SK-N-SH (cell line): ENCODE results near the gene ADAD2.

Experiments
- CTCF ChIP-seq: fragments of 200-600 bp; sonication (generic); IDR thresholded peaks from 2 replicates; pipeline ENCODE4 v1.6.1; 2017; ENCODE audit warnings: antibody characterized with exemption, mild to moderate bottlenecking, moderate library complexity
- EP300 ChIP-seq, 2 experiments: IDR thresholded peaks; 2 replicates each; pipeline versions ENCODE4 v1.4.0 to v1.6.1; 2012; ENCODE audit warnings: borderline replicate concordance in 1 of 2, low read depth in 1 of 2, low read length in 1 of 2
- EZH2phosphoT487 ChIP-seq: fragments of 200-600 bp; sonication (generic); IDR thresholded peaks from 2 replicates; pipeline ENCODE4 v1.6.1; 2017; ENCODE audit warnings: low read depth, mixed run types, mild to moderate bottlenecking, antibody characterized with exemption, moderate library complexity, borderline replicate concordance
- GATA2 ChIP-seq: sonication (generic); formaldehyde crosslinking; IDR thresholded peaks from 2 replicates; pipeline ENCODE4 v1.5.0; 2020; ENCODE audit warnings: mild to moderate bottlenecking, missing genetic modification reagents
- MAX ChIP-seq: IDR thresholded peaks from 2 replicates; pipeline ENCODE4 v1.4.0; 2012; ENCODE audit warnings: low read depth
- MEF2A ChIP-seq: IDR thresholded peaks from 2 replicates; pipeline ENCODE4 v1.4.0; 2012; ENCODE audit warnings: low read depth, borderline replicate concordance
- MXI1 ChIP-seq: IDR thresholded peaks from 2 replicates; pipeline ENCODE4 v1.6.1; 2012; ENCODE audit warnings: mild to moderate bottlenecking, low read depth, low read length, improper control_type of control experiment
- PBX3 ChIP-seq: IDR thresholded peaks from 2 replicates; pipeline ENCODE4; 2012
- POLR2AphosphoS5 ChIP-seq: IDR thresholded peaks from 2 replicates; pipeline ENCODE4 v1.6.1; 2012; ENCODE audit warnings: low read depth, low read length
- TCF12 ChIP-seq: IDR thresholded peaks from 2 replicates; pipeline ENCODE4 v1.4.0; 2012
- TEAD4 ChIP-seq: IDR thresholded peaks from 2 replicates; pipeline ENCODE4 v1.4.0; 2012; ENCODE audit warnings: mild to moderate bottlenecking, borderline replicate concordance; ENCODE audit not compliant: insufficient read depth
- USF2 ChIP-seq: fragments of 150-350 bp; IDR thresholded peaks from 2 replicates; pipeline ENCODE4 v1.6.1; 2017; ENCODE audit warnings: antibody characterized with exemption, low read length, low read depth, borderline replicate concordance
- YY1 ChIP-seq: IDR thresholded peaks from 2 replicates; pipeline ENCODE4 v1.4.0; 2012; ENCODE audit warnings: low read depth, mild to moderate bottlenecking

GRCh38 chr16:84155771-84156170 is 35.2 kb upstream of the ADAD2 start:
- no peak for TF ChIP-seq CTCF
- no peak for TF ChIP-seq EZH2phosphoT487
- TF ChIP-seq USF2: no peak
- no peak for TF ChIP-seq MAX
- TF ChIP-seq YY1: no peak
- no peak for TF ChIP-seq EP300 (IDR thresholded peaks at IDR 0.05; ENCODE audit: borderline replicate concordance in 1 of 2, low read depth in 1 of 2, low read length in 1 of 2)
- no peak for TF ChIP-seq PBX3
- TF ChIP-seq GATA2 (CRISPR knock-in tag): no peak
- no peak for TF ChIP-seq TCF12
- no peak for TF ChIP-seq POLR2AphosphoS5
- no peak for TF ChIP-seq MXI1
- TF ChIP-seq TEAD4: no peak
- TF ChIP-seq MEF2A: no peak
